Measurements from ENCODE around the gene PODN. TPM values are rescaled to one million over a fixed set of nuclear protein-coding genes. Genes with fewer than 3 reads are reported as not detected.

PODN gene
- total RNA-seq, 1 experiment from 2014 or later: not detected

DNA sequence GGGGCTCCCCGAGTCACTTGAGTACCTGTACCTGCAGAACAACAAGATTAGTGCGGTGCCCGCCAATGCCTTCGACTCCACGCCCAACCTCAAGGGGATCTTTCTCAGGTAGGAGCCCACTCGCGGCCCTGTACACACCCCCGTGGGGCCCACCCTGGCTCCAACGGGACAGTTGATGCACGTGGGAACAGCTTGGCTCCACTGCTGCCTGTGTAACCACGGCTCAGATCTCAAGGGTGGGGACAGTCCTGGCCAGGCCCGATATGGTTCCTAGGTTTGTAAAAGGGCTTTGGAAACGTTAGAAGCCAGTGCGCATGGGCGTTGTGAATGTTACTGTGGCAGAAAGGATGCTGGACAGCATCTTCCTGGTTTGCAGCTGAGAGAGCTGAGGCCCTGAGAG lies 18.8 kb downstream of the PODN start:
- no peak for DNase-seq (ENCODE audit: low spot score)
- TF ChIP-seq EZH2 (IDR thresholded peaks at IDR 0.05; ENCODE audit: borderline replicate concordance, low read depth, low read length, poor library complexity, severe bottlenecking): no peak
- TF ChIP-seq, protein P1, sequence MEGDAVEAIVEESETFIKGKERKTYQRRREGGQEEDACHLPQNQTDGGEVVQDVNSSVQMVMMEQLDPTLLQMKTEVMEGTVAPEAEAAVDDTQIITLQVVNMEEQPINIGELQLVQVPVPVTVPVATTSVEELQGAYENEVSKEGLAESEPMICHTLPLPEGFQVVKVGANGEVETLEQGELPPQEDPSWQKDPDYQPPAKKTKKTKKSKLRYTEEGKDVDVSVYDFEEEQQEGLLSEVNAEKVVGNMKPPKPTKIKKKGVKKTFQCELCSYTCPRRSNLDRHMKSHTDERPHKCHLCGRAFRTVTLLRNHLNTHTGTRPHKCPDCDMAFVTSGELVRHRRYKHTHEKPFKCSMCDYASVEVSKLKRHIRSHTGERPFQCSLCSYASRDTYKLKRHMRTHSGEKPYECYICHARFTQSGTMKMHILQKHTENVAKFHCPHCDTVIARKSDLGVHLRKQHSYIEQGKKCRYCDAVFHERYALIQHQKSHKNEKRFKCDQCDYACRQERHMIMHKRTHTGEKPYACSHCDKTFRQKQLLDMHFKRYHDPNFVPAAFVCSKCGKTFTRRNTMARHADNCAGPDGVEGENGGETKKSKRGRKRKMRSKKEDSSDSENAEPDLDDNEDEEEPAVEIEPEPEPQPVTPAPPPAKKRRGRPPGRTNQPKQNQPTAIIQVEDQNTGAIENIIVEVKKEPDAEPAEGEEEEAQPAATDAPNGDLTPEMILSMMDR (conservative IDR thresholded peaks at IDR 0.05; ENCODE audit: low read depth, low read length): no peak
- BruUV-seq (replicated peaks): no TSS peak
- Histone ChIP-seq H3K9me3 (ENCODE audit: low read depth, low read length, poor library complexity, severe bottlenecking) (no peaks in the 10 kb centered on the region), H3K4me1 (ENCODE audit: insufficient read depth, low read length, poor library complexity, severe bottlenecking) (no peaks in the 10 kb centered on the region), H3K27ac (ENCODE audit: low read depth, low read length, poor library complexity, severe bottlenecking) (no peak overlapping the region), H3K36me3 (ENCODE audit: insufficient read depth, low read length, poor library complexity, severe bottlenecking) (no peaks in the 10 kb centered on the region), H3K4me3 (ENCODE audit: low read depth, low read length, poor library complexity, severe bottlenecking) (no peak overlapping the region), H3K27me3 (replicated peaks; ENCODE audit: insufficient read depth, low read depth, low read length, poor library complexity) (no peaks in the 10 kb centered on the region)
- intact Hi-C loops (cut with micrococcal nuclease; ENCODE audit: unreplicated experiment): no loop called here
- ChIA-PET POLR2A (ENCODE audit: low non-redundant PET) (no interaction called here), CTCF (no interaction called here)

DNA sequence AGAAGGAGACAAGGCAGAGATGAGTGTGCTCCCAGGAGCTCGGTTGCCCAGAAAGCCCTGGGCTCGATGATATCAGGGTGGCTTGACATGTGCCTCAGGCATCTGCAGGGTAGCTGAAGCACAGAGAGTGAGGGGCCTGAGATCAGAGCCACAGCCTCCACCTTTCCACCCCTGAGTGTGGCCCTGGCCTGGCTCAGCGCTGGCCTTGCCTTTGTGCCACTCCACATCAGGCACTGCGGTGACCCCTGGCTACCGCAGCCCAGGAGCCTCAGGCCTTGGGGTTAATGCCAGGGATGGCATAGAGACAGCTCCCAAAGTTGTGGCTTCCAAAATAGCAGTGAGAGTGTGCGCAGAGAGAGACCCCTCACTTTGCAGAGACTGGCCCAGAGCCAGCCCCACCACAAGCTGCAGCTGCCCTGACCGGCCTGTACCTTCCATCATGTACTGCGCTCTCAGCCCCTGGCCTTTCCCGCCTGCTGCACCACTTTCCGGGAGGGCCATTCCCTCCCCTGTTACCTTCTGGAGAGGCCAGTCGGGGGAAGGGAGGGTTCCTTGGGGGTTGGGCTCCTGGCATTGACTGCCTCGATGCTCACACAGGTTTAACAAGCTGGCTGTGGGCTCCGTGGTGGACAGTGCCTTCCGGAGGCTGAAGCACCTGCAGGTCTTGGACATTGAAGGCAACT lies 19.5 kb downstream of the PODN start:
- Histone ChIP-seq H3K27me3 (replicated peaks; ENCODE audit: insufficient read depth, low read depth, low read length, poor library complexity) (no peaks in the 10 kb centered on the region), H3K27ac (ENCODE audit: low read depth, low read length, poor library complexity, severe bottlenecking) (no peak overlapping the region), H3K9me3 (ENCODE audit: low read depth, low read length, poor library complexity, severe bottlenecking) (no peaks in the 10 kb centered on the region), H3K36me3 (ENCODE audit: insufficient read depth, low read length, poor library complexity, severe bottlenecking) (no peaks in the 10 kb centered on the region), H3K4me1 (ENCODE audit: insufficient read depth, low read length, poor library complexity, severe bottlenecking) (no peaks in the 10 kb centered on the region), H3K4me3 (ENCODE audit: low read depth, low read length, poor library complexity, severe bottlenecking) (no peak overlapping the region)
- no peak for DNase-seq (ENCODE audit: low spot score)
- ChIA-PET POLR2A (ENCODE audit: low non-redundant PET) (no interaction called here), CTCF (no interaction called here)
- no peak for TF ChIP-seq EZH2 (IDR thresholded peaks at IDR 0.05; ENCODE audit: borderline replicate concordance, low read depth, low read length, poor library complexity, severe bottlenecking)
- TF ChIP-seq, protein P1 (conservative IDR thresholded peaks at IDR 0.05; ENCODE audit: low read depth, low read length): no peak
- BruUV-seq (replicated peaks): no TSS peak
- intact Hi-C loops (cut with micrococcal nuclease; ENCODE audit: unreplicated experiment): no loop called here

DNA sequence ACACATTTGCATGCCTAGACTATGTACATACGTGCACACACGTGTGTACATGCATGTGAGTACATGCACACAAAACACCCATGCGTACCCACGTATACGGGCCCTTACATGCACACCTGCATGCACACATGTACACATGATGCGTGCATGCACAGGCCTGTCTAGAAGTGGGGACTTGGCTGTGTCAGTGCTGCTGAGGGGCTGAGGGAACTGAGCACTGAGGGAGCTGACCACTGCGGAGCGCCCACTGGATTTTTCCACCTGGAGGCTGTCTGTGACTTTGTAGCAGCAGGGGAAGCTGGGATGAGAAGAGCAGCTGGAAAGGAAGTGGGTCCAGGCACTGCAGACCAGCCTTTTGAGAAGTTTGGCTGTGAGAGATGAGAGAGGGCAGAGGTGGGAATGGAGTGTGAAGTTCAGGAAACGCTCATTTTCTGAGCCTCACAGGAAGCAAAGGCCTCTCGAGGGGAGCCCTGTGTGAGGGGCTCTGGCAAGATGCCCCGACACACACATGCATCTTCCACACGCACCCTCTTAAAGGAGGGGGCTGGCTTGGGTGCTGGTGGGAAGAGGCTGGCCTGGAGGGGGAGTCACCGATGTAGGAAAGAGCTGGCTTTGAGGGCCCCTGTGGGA lies 20.9 kb downstream of the PODN start:
- no peak for TF ChIP-seq EZH2 (IDR thresholded peaks at IDR 0.05; ENCODE audit: borderline replicate concordance, low read depth, low read length, poor library complexity, severe bottlenecking)
- TF ChIP-seq, protein P1 (conservative IDR thresholded peaks at IDR 0.05; ENCODE audit: low read depth, low read length): no peak
- intact Hi-C loops (cut with micrococcal nuclease; ENCODE audit: unreplicated experiment): no loop called here
- no peak overlapping the region for H3K27ac ChIP-seq (ENCODE audit: low read depth, low read length, poor library complexity, severe bottlenecking)
- H3K27me3 ChIP-seq (replicated peaks; ENCODE audit: insufficient read depth, low read depth, low read length, poor library complexity): no peaks in the 10 kb centered on the region
- no TSS peak for BruUV-seq (replicated peaks)
- H3K4me3 ChIP-seq (ENCODE audit: low read depth, low read length, poor library complexity, severe bottlenecking): no peak overlapping the region
- H3K9me3 ChIP-seq (ENCODE audit: low read depth, low read length, poor library complexity, severe bottlenecking): no peaks in the 10 kb centered on the region
- POLR2A ChIA-PET (ENCODE audit: low non-redundant PET): no interaction called here
- no peaks in the 10 kb centered on the region for H3K36me3 ChIP-seq (ENCODE audit: insufficient read depth, low read length, poor library complexity, severe bottlenecking)
- H3K4me1 ChIP-seq (ENCODE audit: insufficient read depth, low read length, poor library complexity, severe bottlenecking): no peaks in the 10 kb centered on the region
- no peak for DNase-seq (ENCODE audit: low spot score)
- CTCF ChIA-PET: no interaction called here

Data from A673 (cell line).